ENCODE results near the gene LMBR1L. TPM values are rescaled to one million over a fixed set of nuclear protein-coding genes. Genes with fewer than 3 reads are reported as not detected.

LMBR1L gene
- total and polyA plus RNA-seq, 2 of the 8 experiments (the other 6 are each of a cell fraction or from before 2014, with no cell fraction given), result 36.6 to 49.6 TPM

GRCh38 chr12:49054096-49054495 lies 56.6 kb downstream of the LMBR1L start (continued):
- TF ChIP-seq FOSL1 (IDR thresholded peaks at IDR 0.05; ENCODE audit: insufficient read depth, low read depth, low read length) (no peak), GABPA (IDR thresholded peaks at IDR 0.05; ENCODE audit: borderline replicate concordance, insufficient read depth, low read length) (no peak), POLR2A (IDR thresholded peaks at IDR 0.05; ENCODE audit: control extremely low read depth in 1 of 2, low read depth in 2 of 2, low read length in 2 of 2) (no peak), EP300 (IDR thresholded peaks at IDR 0.05; ENCODE audit: borderline replicate concordance in 1 of 2, low read depth in 2 of 2, low read length in 2 of 2) (no peak), NANOG (IDR thresholded peaks at IDR 0.05; ENCODE audit: insufficient read depth, low read depth, low read length, poor library complexity, severe bottlenecking) (no peak), CHD7 (IDR thresholded peaks at IDR 0.05; ENCODE audit: insufficient replicate concordance, low read length) (no peak), E2F6 (IDR thresholded peaks at IDR 0.05) (no peak), RFX5 (IDR thresholded peaks at IDR 0.05; ENCODE audit: borderline replicate concordance, low read depth, low read length) (no peak), BRCA1 (IDR thresholded peaks at IDR 0.05; ENCODE audit: low read depth, low read length) (no peak)

Measured in H1 (cell line).